NCI-H1694 (cell line): Measurements from ENCODE around the gene RAD52.
A peak's percentile ranks its signal among the peaks of the same experiment; 100 is the strongest.
"Not testable (repeated sequence)": the region's sequence is repeated elsewhere in the genome, so short reads cannot be mapped to it uniquely, and the experiment has no call there.

Source experiments
- DNase-seq: peaks from one replicate; lab custom pipeline; 2025; lab: John Stamatoyannopoulos, UW

The RAD52 gene

DNA sequence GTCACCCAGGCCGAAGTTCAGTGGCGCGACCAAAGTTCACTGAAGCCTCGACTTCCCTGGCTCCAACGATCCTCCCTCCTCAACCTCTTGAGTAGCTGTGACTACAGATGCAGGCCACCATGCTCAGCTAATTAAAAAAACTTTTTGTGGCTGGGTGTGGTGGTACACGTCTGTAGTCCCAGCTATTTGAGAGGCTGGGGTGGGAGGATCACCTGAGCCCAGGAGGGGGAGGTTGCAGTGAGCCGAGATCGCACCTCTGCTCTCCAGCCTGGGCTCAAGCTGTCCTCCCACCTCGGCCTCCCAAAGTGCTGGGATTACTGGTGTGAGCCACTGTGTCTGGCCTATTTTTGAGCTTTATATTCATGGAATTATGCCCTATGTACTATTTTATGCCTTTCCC lies 18.1 kb upstream of the RAD52 start:
- DNase-seq, result no peak

DNA sequence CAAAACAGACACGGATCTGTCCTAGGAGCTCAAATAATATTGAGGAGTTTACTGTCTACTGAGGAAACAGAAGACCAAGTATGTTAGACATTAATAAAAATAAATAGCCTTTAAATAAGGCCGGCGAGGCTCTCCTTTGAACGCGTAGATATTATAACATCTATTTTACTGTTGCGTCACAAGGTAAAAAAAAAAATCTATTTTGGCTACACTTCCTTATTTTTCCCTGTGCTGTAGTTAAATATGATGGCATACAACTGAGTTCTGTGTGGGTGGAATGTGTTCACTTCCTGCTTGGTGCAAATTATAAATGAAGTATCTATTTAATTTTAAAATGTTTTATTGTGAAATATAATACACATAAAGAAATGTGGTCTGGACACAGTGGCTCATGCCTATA lies 17.2 kb upstream of the RAD52 start:
- DNase-seq, result no peak

DNA sequence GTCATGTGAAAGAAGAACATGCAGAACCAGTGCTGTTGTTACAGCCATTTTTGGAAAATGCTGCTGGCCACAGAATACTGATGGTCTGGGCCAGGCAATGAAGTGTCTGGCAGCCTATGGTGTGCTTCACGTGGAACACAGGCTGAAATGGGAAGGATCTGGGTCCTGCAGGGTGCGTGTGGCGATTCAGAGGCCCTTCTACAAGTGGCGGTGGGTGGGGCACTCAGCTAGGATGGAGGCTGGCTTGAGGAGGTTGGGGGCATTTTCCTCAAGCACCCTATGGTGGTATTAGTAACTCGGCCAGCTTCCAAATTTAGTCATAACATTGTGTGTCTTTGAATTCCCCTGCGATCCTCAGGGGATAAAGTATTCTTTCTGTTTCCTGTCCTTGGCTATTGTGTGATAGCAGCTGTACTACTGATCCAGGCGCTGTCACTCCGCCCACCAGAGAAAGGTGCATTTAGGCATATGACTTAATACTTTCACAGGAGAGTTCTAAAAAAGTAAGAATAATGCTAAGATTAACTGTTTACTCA lies 9.2 kb upstream of the RAD52 start:
- no peak for DNase-seq

DNA sequence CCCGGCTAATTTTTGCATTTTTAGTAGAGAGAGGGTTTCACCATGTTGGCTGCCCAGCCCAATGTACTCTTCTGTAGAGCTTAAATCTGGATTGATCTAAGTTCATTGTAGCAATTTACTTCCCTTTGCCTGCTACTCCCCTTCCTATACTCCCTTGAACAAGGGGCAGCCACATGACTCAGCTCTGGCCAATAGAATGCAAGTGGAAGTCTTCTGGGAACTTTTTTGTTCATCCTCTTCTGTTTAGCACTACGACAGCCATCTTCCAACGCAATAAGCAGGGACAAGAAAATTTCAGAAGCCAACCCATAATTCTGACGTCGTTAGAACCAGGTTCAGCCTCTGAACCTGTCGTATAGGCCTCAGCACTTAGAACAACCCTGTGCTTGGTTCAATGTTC lies 6.4 kb upstream of the RAD52 start:
- no peak for DNase-seq

GRCh38 chr12:954741-955140 lies 5.2 kb upstream of the RAD52 start:
- DNase-seq, result no peak

DNA sequence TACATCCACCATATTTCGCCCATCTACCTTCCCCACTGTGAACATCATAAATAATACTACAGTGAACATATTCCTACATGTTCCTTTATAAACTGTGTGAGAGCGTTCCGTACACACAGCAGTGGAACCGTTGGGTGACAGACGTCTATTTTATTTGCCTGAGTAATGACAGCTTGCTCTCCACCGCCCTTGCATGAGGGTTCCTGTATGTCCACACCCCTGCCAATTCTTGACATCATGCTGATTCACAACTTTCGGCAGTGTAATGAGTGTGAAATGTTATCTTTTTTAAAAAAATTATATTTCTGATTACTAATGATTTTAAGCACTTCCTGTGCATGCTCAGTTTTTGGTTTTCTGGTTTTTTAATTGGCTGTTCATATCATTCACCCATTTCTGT lies 4.3 kb upstream of the RAD52 start:
- DNase-seq, result peak; percentile 57

DNA sequence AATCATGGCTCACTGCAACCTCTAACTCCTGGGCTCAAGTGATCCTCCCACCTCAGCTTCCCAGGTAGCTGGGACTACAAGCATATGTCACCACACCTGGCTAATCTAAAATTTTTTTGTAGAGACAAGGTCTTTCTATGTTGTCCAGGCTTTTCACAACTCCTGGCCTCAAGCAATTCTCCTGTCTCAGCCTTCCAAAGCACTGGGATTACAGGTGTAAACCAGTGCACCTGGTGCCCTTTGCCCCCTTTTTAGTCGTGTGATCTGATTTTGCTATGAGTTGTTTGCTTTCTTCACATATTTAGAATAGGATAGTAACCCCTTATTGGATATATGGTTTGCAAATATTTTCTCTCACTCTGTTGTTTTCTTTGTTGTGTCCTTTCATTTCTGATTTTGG lies 1.7 kb upstream of the RAD52 start:
- no peak for DNase-seq

DNA sequence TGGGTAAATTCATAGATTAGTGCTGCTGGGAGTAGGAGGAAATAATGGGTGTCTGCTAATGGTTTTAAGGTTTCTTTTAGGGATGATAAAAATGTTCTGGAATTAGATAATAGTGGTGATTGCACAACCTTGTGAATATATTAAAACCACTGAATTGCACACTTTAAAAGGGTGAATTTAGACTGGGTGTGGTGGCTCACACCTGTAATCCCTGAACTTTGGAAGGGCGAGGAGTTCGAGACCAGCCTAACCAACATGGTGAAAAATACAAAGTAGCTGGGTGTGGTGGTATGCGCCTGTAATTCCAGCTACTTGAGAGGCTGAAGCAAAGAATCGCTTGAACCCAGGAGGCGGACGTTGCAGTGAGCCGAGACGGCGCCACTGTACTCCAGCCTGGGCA lies 1.3 kb downstream of the RAD52 start:
- DNase-seq, result no peak

GRCh38 chr12:946631-947030 lies 2.9 kb downstream of the RAD52 start:
- DNase-seq, result no peak

DNA sequence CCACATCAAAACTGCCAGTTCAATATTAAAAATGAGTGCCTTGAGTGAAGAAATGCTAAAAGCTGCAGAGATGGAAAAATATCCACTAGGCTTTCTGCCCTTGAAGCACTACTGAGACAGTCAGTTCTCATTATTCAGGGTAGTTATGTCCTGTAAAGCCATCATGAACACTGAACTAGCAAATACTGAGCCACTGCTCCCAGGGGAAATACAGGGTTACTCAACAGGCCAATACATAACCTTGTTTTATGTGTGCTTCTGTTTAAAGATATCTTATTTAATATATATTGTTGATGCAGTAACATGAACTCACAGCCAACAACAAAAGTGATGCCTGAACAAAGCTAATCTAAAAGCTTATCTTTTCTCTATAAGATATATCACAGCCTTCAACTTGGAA lies 3.3 kb downstream of the RAD52 start:
- no peak for DNase-seq

DNA sequence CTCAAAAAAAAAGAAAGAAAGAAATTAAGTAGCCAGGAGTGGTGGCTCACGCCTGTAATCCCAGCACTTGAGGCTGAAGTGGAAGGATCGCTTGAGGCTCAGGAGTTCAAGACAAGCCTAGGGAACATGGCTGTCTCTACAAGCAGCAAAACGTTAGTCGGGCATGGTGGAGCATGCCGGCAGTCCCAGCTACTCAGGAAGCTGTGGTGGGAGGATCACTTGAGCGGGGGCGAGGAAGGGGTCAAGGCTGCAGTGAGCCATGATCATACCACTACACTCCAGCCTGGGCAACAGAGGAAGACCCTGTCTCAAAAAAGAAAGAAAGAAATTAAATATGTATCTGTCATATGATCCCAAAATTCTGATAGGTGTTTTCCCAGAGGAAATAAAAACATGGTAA lies 5.3 kb downstream of the RAD52 start:
- no peak for DNase-seq

- DNase-seq, result no peak
Observed at GRCh38 chr12:943051-943450, 6.4 kb downstream of the RAD52 start.

- DNase-seq, result no peak
Observed at GRCh38 chr12:938810-939209, 10.7 kb downstream of the RAD52 start.

GRCh38 chr12:936377-937345 lies 12.8 kb downstream of the RAD52 start:
- DNase-seq, result no peak

- not testable (repeated sequence) for DNase-seq
Observed at GRCh38 chr12:935891-936290, 13.6 kb downstream of the RAD52 start.

- DNase-seq, result no peak
Observed at GRCh38 chr12:931591-931990, 17.9 kb downstream of the RAD52 start.

GRCh38 chr12:931060-931459 lies 18.4 kb downstream of the RAD52 start:
- no peak for DNase-seq

DNA sequence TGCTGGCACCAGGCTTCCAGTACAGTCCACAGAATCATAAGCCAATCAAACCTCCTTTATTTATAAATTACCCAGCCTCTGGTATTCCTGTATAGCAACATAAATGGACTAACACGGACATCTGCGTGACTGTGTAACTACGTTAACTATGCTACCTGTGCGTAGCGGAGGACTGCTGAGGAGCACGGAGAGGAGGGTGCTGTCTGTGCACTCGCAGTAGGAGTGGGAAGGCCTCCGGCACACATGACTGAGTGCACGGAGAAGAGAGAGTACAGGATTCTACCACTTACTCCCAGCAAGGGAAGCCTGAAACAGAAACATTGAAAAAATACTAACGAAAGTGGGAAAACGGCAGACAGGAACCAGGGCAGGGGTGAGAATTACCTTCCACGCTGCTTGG lies 22.9 kb downstream of the RAD52 start:
- no peak for DNase-seq

DNA sequence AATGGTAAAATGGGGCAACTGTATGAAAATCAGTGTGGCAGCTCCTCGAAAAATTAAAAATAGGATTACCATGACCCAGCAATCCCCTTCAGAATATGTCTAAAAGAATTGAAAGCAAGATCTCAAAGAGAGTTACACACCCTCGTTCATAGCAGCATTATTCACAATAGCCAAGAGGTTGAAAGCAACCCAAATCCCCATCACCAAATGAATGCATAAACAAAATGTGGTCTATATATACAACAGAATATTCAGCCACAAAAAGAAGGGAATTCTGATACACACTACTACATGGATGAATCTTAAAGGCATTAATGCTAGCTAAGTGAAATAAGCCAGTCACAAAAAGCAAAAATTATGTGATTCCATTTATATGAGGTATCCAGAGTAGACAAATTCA lies 27.2 kb downstream of the RAD52 start:
- no peak for DNase-seq

DNA sequence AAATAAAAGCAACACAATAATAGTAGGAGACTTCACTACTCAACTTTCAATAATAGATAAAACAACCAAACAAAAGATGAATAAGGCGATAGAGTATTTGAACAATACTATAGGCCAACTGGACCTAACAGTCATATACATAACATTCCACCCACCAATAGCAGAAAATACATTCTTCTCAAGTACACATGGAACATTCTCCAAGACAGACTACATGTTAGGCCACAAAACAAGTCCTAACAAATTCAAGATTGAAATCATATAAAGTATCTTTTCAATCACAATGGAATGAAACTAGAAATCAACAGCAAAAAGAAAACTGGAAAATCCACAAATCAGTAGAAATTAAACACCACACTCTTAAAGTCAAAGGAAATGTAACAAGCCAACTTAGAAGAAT lies 28.8 kb downstream of the RAD52 start:
- DNase-seq, result no peak

GRCh38 chr12:916712-917445 lies 32.6 kb downstream of the RAD52 start:
- DNase-seq, result no peak

GRCh38 chr12:916240-916639 lies 33.3 kb downstream of the RAD52 start:
- DNase-seq, result no peak

- DNase-seq, result no peak
Observed at GRCh38 chr12:915090-915489, 34.4 kb downstream of the RAD52 start.
